Body of pancreas (tissue), 4 donors: ENCODE measurements around the gene SHLD1.

ENCODE experiments used
- CTCF ChIP-seq, 7 experiments: fragments of 450-650 bp in 4 of 7; fragments of 200-600 bp in 3 of 7; sonication (generic) in 3 of 7; IDR thresholded peaks; one replicate each; pipeline ENCODE4 v1.5.1; 2016 to 2019; ENCODE audit warnings: antibody characterized with exemption in 7 of 7
- POLR2A ChIP-seq, 3 donors: fragments of 450-650 bp; IDR thresholded peaks; one replicate each; pipeline ENCODE4 v1.6.1; 2016; ENCODE audit warnings: antibody characterized with exemption in 3 of 3, mild to moderate bottlenecking in 2 of 3

- no peak for TF ChIP-seq CTCF (IDR thresholded peaks at IDR 0.05)
- TF ChIP-seq POLR2A (IDR thresholded peaks at IDR 0.05): no peak
Measured at GRCh38 chr20:5710551-5710950, 39.6 kb upstream of the SHLD1 start.
